ENCODE results near the gene NUP35.

GRCh38 chr2:183081911-183082310, 42.3 kb upstream of the NUP35 start:
- TF ChIP-seq CTCF (IDR thresholded peaks at IDR 0.05) (no peak), POLR2A (IDR thresholded peaks at IDR 0.05) (no peak)

All from Peyer's patch (tissue), 4 donors.